ENCODE results near the gene CLEC4A. TPM values are rescaled to one million over a fixed set of nuclear protein-coding genes. Genes with fewer than 3 reads are reported as not detected.

Gene CLEC4A
- total RNA-seq, 2 experiments from 2014 or later = 0.50 to 0.99 TPM

DNA sequence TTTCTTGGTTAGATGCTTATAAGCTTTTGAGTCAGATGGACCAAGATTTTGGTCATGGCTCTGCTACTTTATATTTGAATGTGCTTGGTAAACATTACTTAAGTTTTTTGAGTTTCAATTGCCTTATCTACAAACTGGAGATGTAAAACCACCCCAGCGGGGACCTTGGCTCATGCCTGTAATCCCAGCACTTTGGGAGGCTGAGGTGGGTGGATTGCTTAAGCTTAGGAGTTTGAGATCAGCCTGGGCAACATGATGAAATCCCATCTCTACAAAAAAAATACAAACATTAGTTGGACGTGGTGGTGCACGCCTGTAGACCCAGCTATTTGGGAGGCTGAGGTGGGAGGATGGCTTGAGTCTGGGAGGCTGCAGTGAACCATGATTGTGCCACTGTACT is 30.1 kb upstream of the CLEC4A start:
- no peak overlapping the region for H2AFZ ChIP-seq (ENCODE audit: low read length)
- H3K4me1 ChIP-seq (ENCODE audit: insufficient read depth, low read length, poor library complexity, severe bottlenecking) = no peaks in the 10 kb centered on the region
- no TSS peak for BruUV-seq (replicated peaks)
- H3K4me2 ChIP-seq (ENCODE audit: low read length) = no peak overlapping the region
- no peak overlapping the region for H3K27ac ChIP-seq (ENCODE audit: low read depth, low read length, poor library complexity, severe bottlenecking)
- no peaks in the 10 kb centered on the region for H3K9me2 ChIP-seq (ENCODE audit: insufficient read depth, low read length)
- CTCF ChIA-PET (ENCODE audit: unreplicated experiment) = no interaction called here
- TF ChIP-seq EZH2phosphoT487 (IDR thresholded peaks at IDR 0.05; ENCODE audit: borderline replicate concordance, low read depth, low read length) = no peak
- TF ChIP-seq, protein P1, sequence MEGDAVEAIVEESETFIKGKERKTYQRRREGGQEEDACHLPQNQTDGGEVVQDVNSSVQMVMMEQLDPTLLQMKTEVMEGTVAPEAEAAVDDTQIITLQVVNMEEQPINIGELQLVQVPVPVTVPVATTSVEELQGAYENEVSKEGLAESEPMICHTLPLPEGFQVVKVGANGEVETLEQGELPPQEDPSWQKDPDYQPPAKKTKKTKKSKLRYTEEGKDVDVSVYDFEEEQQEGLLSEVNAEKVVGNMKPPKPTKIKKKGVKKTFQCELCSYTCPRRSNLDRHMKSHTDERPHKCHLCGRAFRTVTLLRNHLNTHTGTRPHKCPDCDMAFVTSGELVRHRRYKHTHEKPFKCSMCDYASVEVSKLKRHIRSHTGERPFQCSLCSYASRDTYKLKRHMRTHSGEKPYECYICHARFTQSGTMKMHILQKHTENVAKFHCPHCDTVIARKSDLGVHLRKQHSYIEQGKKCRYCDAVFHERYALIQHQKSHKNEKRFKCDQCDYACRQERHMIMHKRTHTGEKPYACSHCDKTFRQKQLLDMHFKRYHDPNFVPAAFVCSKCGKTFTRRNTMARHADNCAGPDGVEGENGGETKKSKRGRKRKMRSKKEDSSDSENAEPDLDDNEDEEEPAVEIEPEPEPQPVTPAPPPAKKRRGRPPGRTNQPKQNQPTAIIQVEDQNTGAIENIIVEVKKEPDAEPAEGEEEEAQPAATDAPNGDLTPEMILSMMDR (conservative IDR thresholded peaks at IDR 0.05; ENCODE audit: low read length) = no peak
- POLR2A ChIA-PET = no interaction called here
- H3K36me3 ChIP-seq (ENCODE audit: insufficient read depth, low read length) = peaks cover 94% of the 10 kb centered on the region
- intact Hi-C loops (cut with micrococcal nuclease; ENCODE audit: unreplicated experiment) = no loop called here
- H3K9me3 ChIP-seq (ENCODE audit: low read length) = no peaks in the 10 kb centered on the region
- peaks cover 15% of the 10 kb centered on the region; the same call in 1 of the 2 replicates for H3K79me2 ChIP-seq (ENCODE audit: insufficient read depth, low read depth, low read length)
- H4K20me1 ChIP-seq (ENCODE audit: insufficient read depth, low read length) = peaks cover 6% of the 10 kb centered on the region; the same call in 1 of the 2 replicates
- DNase-seq (ENCODE audit: low spot score) = no peak
- no peak overlapping the region for H3K4me3 ChIP-seq (ENCODE audit: low read depth, low read length, poor library complexity, severe bottlenecking)

DNA sequence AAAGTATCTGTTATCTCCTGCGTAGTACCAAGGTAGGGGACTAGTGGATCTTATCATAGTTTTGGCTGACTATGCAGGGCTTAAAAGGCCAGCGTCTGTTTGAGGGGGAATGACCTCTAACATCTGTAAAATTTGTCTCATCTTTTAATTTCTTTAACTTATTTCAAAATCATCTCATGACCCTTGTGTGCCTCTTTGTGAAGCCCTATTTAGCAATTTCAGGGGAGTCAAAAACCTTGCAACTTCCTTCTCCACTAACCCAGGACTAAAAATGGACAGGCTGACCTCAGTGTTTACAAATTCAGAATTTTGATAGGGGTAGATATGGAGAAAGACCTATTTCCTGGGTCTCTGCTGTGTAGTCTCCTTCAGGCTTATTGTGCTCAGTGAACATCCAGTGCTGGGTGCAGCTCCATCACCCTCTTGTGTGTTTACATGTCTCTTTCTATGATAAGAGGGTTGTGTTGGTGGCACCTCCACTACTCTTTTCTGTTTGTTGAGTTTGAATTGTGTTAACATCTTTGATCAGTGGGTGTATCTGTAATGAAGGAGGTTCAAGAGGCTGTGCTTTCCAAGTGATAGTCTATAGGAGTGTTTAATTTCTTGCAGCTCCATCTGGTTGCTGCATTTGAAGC is 27.0 kb upstream of the CLEC4A start:
- Histone ChIP-seq H3K79me2 (ENCODE audit: insufficient read depth, low read depth, low read length) (no peaks in the 10 kb centered on the region), H3K9me2 (ENCODE audit: insufficient read depth, low read length) (no peaks in the 10 kb centered on the region), H4K20me1 (ENCODE audit: insufficient read depth, low read length) (no peaks in the 10 kb centered on the region), H3K27ac (ENCODE audit: low read depth, low read length, poor library complexity, severe bottlenecking) (no peak overlapping the region), H3K4me1 (ENCODE audit: insufficient read depth, low read length, poor library complexity, severe bottlenecking) (no peaks in the 10 kb centered on the region), H2AFZ (ENCODE audit: low read length) (no peak overlapping the region), H3K9me3 (ENCODE audit: low read length) (no peaks in the 10 kb centered on the region), H3K36me3 (ENCODE audit: insufficient read depth, low read length) (peaks cover 72% of the 10 kb centered on the region), H3K4me2 (ENCODE audit: low read length) (no peak overlapping the region), H3K4me3 (ENCODE audit: low read depth, low read length, poor library complexity, severe bottlenecking) (no peak overlapping the region)
- ChIA-PET POLR2A (no interaction called here), CTCF (ENCODE audit: unreplicated experiment) (no interaction called here)
- no peak for DNase-seq (ENCODE audit: low spot score)
- intact Hi-C loops (cut with micrococcal nuclease; ENCODE audit: unreplicated experiment) = no loop called here
- no TSS peak for BruUV-seq (replicated peaks)
- TF ChIP-seq EZH2phosphoT487 (IDR thresholded peaks at IDR 0.05; ENCODE audit: borderline replicate concordance, low read depth, low read length) = no peak
- TF ChIP-seq, protein P1 (conservative IDR thresholded peaks at IDR 0.05; ENCODE audit: low read length) = no peak

DNA sequence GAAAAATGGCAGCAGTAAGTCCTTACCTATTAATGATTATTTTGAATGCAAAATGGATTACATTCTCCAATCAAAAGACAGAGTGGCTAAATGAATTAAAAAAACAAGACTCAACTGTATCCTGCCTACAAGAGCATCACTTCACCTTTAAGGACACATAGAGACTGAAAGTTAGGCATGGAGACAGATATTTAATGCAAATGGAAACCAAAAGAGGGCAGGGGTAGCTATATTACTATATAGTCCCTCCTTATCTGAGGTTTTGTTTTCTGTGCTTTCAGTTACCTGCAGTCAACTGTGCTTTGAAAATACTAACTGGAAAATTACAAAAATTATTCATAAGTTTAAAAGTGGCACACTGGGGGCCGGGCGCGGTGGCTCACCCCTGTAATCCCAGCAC is 24.2 kb upstream of the CLEC4A start:
- Histone ChIP-seq H3K27ac (ENCODE audit: low read depth, low read length, poor library complexity, severe bottlenecking) (no peak overlapping the region), H3K36me3 (ENCODE audit: insufficient read depth, low read length) (peaks cover 45% of the 10 kb centered on the region), H3K79me2 (ENCODE audit: insufficient read depth, low read depth, low read length) (no peaks in the 10 kb centered on the region), H4K20me1 (ENCODE audit: insufficient read depth, low read length) (no peaks in the 10 kb centered on the region), H3K4me2 (ENCODE audit: low read length) (no peak overlapping the region), H3K4me3 (ENCODE audit: low read depth, low read length, poor library complexity, severe bottlenecking) (no peak overlapping the region), H3K4me1 (ENCODE audit: insufficient read depth, low read length, poor library complexity, severe bottlenecking) (no peaks in the 10 kb centered on the region), H3K9me3 (ENCODE audit: low read length) (no peaks in the 10 kb centered on the region), H2AFZ (ENCODE audit: low read length) (no peak overlapping the region), H3K9me2 (ENCODE audit: insufficient read depth, low read length) (no peaks in the 10 kb centered on the region)
- TF ChIP-seq, protein P1 (conservative IDR thresholded peaks at IDR 0.05; ENCODE audit: low read length) = no peak
- no peak for TF ChIP-seq EZH2phosphoT487 (IDR thresholded peaks at IDR 0.05; ENCODE audit: borderline replicate concordance, low read depth, low read length)
- no peak for DNase-seq (ENCODE audit: low spot score)
- no TSS peak for BruUV-seq (replicated peaks)
- intact Hi-C loops (cut with micrococcal nuclease; ENCODE audit: unreplicated experiment) = no loop called here
- ChIA-PET CTCF (ENCODE audit: unreplicated experiment) (no interaction called here), POLR2A (interaction anchor here (0.6 to 1.0 kb wide), 4 partner anchors 12 to 83 kb away, joined by 3 to 4 read pairs (median 3); no protein-coding TSS in a partner anchor)
